NB4 (cell line): ENCODE data around the gene RIC8A.

Source experiments
- DNase-seq: peaks from one replicate; pipeline ENCODE4 v3.0.0; 2010; ENCODE audit warnings: low read depth
- H3K4me3 ChIP-seq: one replicate; pipeline ENCODE4 v1.5.1; 2011; ENCODE audit warnings: mild to moderate bottlenecking, low read depth, low read length, moderate library complexity
- MAX ChIP-seq: IDR thresholded peaks from 2 replicates; pipeline ENCODE4 v1.6.1; 2011; ENCODE audit warnings: low read depth, low read length
- MYC ChIP-seq: IDR thresholded peaks from 2 replicates; pipeline ENCODE4 v1.6.1; 2011; ENCODE audit warnings: low read depth, low read length
- POLR2A ChIP-seq: IDR thresholded peaks from 2 replicates; pipeline ENCODE4 v1.6.1; 2011; ENCODE audit warnings: mild to moderate bottlenecking; ENCODE audit not compliant: insufficient read length; ENCODE audit errors: extremely low read depth
- TF ChIP-seq, protein P1 (sequence below): IDR thresholded peaks from one replicate; pipeline ENCODE4 v1.5.1; 2012; ENCODE audit warnings: low read depth, low read length

Gene RIC8A

DNA sequence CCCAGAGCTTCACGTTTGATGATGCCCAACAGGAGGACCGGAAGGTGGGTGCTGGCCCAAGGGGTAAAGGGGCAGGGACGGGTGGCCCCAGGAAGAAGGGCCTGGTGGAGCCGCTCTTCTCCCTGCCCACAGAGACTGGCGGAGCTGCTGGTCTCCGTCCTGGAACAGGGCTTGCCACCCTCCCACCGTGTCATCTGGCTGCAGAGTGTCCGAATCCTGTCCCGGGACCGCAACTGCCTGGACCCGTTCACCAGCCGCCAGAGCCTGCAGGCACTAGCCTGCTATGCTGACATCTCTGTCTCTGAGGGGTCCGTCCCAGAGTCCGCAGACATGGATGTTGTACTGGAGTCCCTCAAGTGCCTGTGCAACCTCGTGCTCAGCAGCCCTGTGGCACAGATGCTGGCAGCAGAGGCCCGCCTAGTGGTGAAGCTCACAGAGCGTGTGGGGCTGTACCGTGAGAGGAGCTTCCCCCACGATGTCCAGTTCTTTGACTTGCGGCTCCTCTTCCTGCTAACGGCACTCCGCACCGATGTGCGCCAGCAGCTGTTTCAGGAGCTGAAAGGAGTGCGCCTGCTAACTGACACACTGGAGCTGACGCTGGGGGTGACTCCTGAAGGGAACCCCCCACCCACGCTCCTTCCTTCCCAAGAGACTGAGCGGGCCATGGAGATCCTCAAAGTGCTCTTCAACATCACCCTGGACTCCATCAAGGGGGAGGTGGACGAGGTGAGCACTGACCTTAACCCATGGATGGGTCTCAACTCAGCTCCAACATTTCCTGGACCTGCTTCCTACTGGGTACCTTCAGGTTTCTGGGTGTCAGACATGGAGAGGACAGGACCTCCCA, 2.0 kb downstream of the RIC8A start:
- peak overlapping the region; percentile 76 for H3K4me3 ChIP-seq
- TF ChIP-seq MYC (no peak), POLR2A (no peak), MAX (no peak)
- TF ChIP-seq, protein P1, sequence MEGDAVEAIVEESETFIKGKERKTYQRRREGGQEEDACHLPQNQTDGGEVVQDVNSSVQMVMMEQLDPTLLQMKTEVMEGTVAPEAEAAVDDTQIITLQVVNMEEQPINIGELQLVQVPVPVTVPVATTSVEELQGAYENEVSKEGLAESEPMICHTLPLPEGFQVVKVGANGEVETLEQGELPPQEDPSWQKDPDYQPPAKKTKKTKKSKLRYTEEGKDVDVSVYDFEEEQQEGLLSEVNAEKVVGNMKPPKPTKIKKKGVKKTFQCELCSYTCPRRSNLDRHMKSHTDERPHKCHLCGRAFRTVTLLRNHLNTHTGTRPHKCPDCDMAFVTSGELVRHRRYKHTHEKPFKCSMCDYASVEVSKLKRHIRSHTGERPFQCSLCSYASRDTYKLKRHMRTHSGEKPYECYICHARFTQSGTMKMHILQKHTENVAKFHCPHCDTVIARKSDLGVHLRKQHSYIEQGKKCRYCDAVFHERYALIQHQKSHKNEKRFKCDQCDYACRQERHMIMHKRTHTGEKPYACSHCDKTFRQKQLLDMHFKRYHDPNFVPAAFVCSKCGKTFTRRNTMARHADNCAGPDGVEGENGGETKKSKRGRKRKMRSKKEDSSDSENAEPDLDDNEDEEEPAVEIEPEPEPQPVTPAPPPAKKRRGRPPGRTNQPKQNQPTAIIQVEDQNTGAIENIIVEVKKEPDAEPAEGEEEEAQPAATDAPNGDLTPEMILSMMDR: no peak
- DNase-seq: peak; percentile 28

DNA sequence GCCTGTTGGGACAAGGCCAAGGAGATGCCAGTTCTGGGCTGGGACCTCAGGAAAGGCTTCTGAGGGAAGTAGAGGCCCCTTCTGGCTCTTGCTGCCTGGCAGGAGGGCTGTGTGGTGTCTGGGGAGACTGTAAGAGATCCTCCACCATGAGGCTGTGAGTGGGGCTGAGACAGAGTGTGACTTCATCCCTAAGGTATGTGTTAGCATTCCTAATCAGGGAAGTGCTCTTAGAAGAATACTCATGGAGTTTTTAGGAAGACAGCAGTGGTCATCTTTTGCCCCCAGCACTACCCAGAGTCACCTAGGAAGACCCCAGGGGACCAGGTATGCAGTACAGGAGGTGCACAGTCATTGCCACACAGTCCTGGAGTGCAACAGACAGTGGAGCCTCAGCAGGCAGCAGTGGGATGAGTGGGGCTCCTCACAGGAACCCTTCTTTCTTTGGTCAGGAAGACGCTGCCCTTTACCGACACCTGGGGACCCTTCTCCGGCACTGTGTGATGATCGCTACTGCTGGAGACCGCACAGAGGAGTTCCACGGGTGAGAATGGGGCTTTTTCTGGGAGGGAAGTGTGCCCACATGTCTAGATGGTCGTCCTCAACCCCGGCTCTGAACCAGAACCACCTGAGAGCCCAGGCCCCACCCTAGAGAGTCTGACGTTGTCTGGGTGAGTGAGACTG, 2.8 kb downstream of the RIC8A start:
- TF ChIP-seq MYC: no peak
- no peak for TF ChIP-seq POLR2A
- TF ChIP-seq, protein P1: no peak
- TF ChIP-seq MAX: no peak
- peak overlapping the region; percentile 17 for H3K4me3 ChIP-seq
- DNase-seq: no peak

- TF ChIP-seq POLR2A (no peak), MAX (no peak), MYC (no peak)
- TF ChIP-seq, protein P1: no peak
- no peak for DNase-seq
- no peak overlapping the region for H3K4me3 ChIP-seq
These were observed 3.3 kb downstream of the RIC8A start for GRCh38 chr11:210803-211180.

GRCh38 chr11:211295-211694, 3.8 kb downstream of the RIC8A start:
- DNase-seq: no peak
- H3K4me3 ChIP-seq: no peak overlapping the region
- TF ChIP-seq MYC (no peak), MAX (no peak), POLR2A (no peak)
- TF ChIP-seq, protein P1: no peak

- DNase-seq: no peak
- TF ChIP-seq POLR2A: no peak
- no peak for TF ChIP-seq MAX
- TF ChIP-seq, protein P1: no peak
- no peak for TF ChIP-seq MYC
- H3K4me3 ChIP-seq: no peak overlapping the region
These were observed 4.2 kb downstream of the RIC8A start for GRCh38 chr11:211741-212140.
